Left ventricle myocardium inferior (tissue), 1 donor: Measurements from ENCODE around the gene EIPR1. TPM values are rescaled to one million over a fixed set of nuclear protein-coding genes. Genes with fewer than 3 reads are reported as not detected.

Experiments
- DNase-seq: peaks from one replicate; pipeline ENCODE4 v3.0.0-alpha.2; 2020
- H3K27ac ChIP-seq: fragments of 200-600 bp; replicated peaks from 2 replicates; pipeline ENCODE4 v1.8.0; 2021
- H3K27me3 ChIP-seq: fragments of 200-600 bp; 2 replicates; pipeline ENCODE4 v1.8.0; 2021; ENCODE audit warnings: low read depth
- H3K36me3 ChIP-seq: fragments of 200-600 bp; 2 replicates; pipeline ENCODE4 v1.8.0; 2021
- H3K4me1 ChIP-seq: fragments of 200-600 bp; 2 replicates; pipeline ENCODE4 v1.8.0; 2021
- H3K4me3 ChIP-seq: fragments of 200-600 bp; 2 replicates; pipeline ENCODE4 v1.8.0; 2021; ENCODE audit warnings: mild to moderate bottlenecking, moderate library complexity
- H3K9me3 ChIP-seq: fragments of 200-600 bp; replicated peaks from 2 replicates; pipeline ENCODE4 v1.8.0; 2021
- intact Hi-C: fragments of 100-400 bp; cut with micrococcal nuclease; formaldehyde crosslinking; loops from one replicate; pipeline ENCODE4 v1.11.0; 2022
- total RNA-seq: library from RNA; stranded (reverse); fragmentation: NEBNext Ultra II Directional; extraction: Animal tissue kit (Norgen Biotek cat#: 25700); gene quantifications from one replicate; pipeline ENCODE4 v1.2.1, GENCODE V29; 2021
- TF ChIP-seq, protein P1 (sequence below): fragments of 200-600 bp; IDR thresholded peaks from 2 replicates; pipeline ENCODE4 v1.8.0; 2021; ENCODE audit warnings: antibody characterized with exemption, mild to moderate bottlenecking, borderline replicate concordance
- donor health status: DM: no; HTN: yes; CAD: no; lungs with severe emphysema.

The EIPR1 gene
- total RNA-seq, 1 donor from 2014 or later, result 12.2 TPM

GRCh38 chr2:3311601-3312000 is 66.0 kb downstream of the EIPR1 start:
- TF ChIP-seq, protein P1, sequence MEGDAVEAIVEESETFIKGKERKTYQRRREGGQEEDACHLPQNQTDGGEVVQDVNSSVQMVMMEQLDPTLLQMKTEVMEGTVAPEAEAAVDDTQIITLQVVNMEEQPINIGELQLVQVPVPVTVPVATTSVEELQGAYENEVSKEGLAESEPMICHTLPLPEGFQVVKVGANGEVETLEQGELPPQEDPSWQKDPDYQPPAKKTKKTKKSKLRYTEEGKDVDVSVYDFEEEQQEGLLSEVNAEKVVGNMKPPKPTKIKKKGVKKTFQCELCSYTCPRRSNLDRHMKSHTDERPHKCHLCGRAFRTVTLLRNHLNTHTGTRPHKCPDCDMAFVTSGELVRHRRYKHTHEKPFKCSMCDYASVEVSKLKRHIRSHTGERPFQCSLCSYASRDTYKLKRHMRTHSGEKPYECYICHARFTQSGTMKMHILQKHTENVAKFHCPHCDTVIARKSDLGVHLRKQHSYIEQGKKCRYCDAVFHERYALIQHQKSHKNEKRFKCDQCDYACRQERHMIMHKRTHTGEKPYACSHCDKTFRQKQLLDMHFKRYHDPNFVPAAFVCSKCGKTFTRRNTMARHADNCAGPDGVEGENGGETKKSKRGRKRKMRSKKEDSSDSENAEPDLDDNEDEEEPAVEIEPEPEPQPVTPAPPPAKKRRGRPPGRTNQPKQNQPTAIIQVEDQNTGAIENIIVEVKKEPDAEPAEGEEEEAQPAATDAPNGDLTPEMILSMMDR, result no peak
- Histone ChIP-seq H3K9me3 (no peaks in the 10 kb centered on the region), H3K36me3 (no peaks in the 10 kb centered on the region), H3K4me1 (no peaks in the 10 kb centered on the region), H3K4me3 (no peak overlapping the region), H3K27me3 (no peaks in the 10 kb centered on the region), H3K27ac (no peak overlapping the region)
- no peak for DNase-seq
- intact Hi-C loops, result no loop called here

GRCh38 chr2:3309496-3310355 is 67.9 kb downstream of the EIPR1 start:
- Histone ChIP-seq H3K27ac (no peak overlapping the region), H3K36me3 (no peaks in the 10 kb centered on the region), H3K9me3 (no peaks in the 10 kb centered on the region), H3K27me3 (no peaks in the 10 kb centered on the region), H3K4me1 (no peaks in the 10 kb centered on the region), H3K4me3 (no peak overlapping the region)
- DNase-seq, result no peak
- TF ChIP-seq, protein P1, result no peak
- intact Hi-C loops, result no loop called here

GRCh38 chr2:3307901-3308300 is 69.7 kb downstream of the EIPR1 start:
- H3K27ac ChIP-seq, result no peak overlapping the region
- TF ChIP-seq, protein P1, result no peak
- intact Hi-C loops, result no loop called here
- no peak overlapping the region for H3K4me3 ChIP-seq
- no peaks in the 10 kb centered on the region for H3K9me3 ChIP-seq
- H3K4me1 ChIP-seq, result peaks cover 6% of the 10 kb centered on the region
- DNase-seq, result no peak
- no peaks in the 10 kb centered on the region for H3K27me3 ChIP-seq
- no peaks in the 10 kb centered on the region for H3K36me3 ChIP-seq

- H3K9me3 ChIP-seq, result no peaks in the 10 kb centered on the region
- intact Hi-C loops, result no loop called here
- no peak overlapping the region for H3K4me3 ChIP-seq
- TF ChIP-seq, protein P1, result no peak
- no peak overlapping the region for H3K27ac ChIP-seq
- DNase-seq, result no peak
- H3K4me1 ChIP-seq, result peaks cover 8% of the 10 kb centered on the region
- H3K27me3 ChIP-seq, result no peaks in the 10 kb centered on the region
- no peaks in the 10 kb centered on the region for H3K36me3 ChIP-seq
Measured at GRCh38 chr2:3307236-3307635, 70.4 kb downstream of the EIPR1 start.

DNA sequence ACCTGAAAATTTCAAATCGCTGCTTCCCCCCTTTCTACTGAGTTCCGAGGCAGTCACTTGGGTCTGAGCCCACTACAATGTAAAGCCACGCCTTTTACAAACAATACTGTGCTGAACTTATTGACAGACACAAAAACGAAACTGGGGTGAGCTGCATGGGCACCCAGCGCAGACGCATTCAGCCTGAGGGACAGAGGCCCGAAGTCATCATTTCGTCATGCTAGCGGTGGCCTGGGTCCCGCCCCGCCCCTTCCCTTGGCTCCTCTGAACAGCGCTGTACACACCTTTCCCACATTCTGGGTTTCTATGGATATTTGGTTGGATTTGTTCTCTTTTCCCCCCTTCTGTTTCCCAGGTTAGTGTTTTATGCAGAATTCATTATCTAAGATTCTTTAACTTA is 71.7 kb downstream of the EIPR1 start:
- no peaks in the 10 kb centered on the region for H3K36me3 ChIP-seq

More for the DNA sequence above, 71.7 kb downstream of the EIPR1 start:
- H3K4me1 ChIP-seq, result peaks cover 8% of the 10 kb centered on the region
- intact Hi-C loops, result no loop called here
- TF ChIP-seq, protein P1, result no peak
- no peak for DNase-seq
- no peak overlapping the region for H3K27ac ChIP-seq
- no peaks in the 10 kb centered on the region for H3K27me3 ChIP-seq
- no peak overlapping the region for H3K4me3 ChIP-seq
- no peaks in the 10 kb centered on the region for H3K9me3 ChIP-seq
